ENCODE measurements around the gene KRT37.

Gene KRT37

DNA sequence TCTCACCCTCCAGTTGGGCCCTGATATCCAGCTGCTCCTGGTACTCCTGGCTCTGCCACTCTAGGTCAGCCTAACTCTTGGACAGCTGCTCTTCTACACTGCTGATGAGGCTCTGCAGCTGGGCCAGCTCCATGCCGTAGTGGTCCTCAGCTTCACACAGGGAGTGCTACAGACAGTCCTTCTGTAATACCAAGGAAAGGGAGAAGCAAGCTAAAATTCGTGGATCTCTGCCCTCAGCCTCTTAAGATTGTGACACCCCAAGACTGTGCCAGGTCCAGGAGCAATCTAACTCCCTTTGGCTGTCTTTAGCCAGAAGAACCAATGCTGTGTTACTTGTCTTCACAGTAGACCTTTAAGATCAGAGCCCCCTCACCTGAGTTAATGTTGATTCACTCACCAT, 24.1 kb upstream of the KRT37 start:
- ChIA-PET CTCF (no interaction called here), POLR2A (no interaction called here)
- TF ChIP-seq SUZ12 (IDR thresholded peaks at IDR 0.05) = no peak
- no peak for TF ChIP-seq BHLHE40 (IDR thresholded peaks at IDR 0.05; ENCODE audit: borderline replicate concordance)
- no peak for TF ChIP-seq LEF1 (IDR thresholded peaks at IDR 0.05; ENCODE audit: borderline replicate concordance)
- DNase-seq (ENCODE audit: extremely low spot score) = no peak

- TF ChIP-seq FOXK2 (IDR thresholded peaks at IDR 0.05) (no peak), HDGF (IDR thresholded peaks at IDR 0.05; ENCODE audit: borderline replicate concordance) (no peak), NFRKB (IDR thresholded peaks at IDR 0.05) (no peak), FOXM1 (IDR thresholded peaks at IDR 0.05; ENCODE audit: borderline replicate concordance) (no peak), ZNF384 (IDR thresholded peaks at IDR 0.05) (no peak), ARNT (IDR thresholded peaks at IDR 0.05) (no peak), SP1 (IDR thresholded peaks at IDR 0.05) (no peak), ELF4 (IDR thresholded peaks at IDR 0.05) (no peak), SUZ12 (IDR thresholded peaks at IDR 0.05) (no peak), LEF1 (IDR thresholded peaks at IDR 0.05; ENCODE audit: borderline replicate concordance) (no peak), FOXA1 (IDR thresholded peaks at IDR 0.05) (no peak)
- CTCF ChIA-PET = interaction anchor here (1.0 kb wide), 1 partner anchor 216 kb away, joined by 3 read pairs; no protein-coding TSS in a partner anchor
- POLR2A ChIA-PET = no interaction called here
- DNase-seq (ENCODE audit: extremely low spot score) = no peak
These were observed 22.4 kb upstream of the KRT37 start for GRCh38 chr17:41446806-41447205.

DNA sequence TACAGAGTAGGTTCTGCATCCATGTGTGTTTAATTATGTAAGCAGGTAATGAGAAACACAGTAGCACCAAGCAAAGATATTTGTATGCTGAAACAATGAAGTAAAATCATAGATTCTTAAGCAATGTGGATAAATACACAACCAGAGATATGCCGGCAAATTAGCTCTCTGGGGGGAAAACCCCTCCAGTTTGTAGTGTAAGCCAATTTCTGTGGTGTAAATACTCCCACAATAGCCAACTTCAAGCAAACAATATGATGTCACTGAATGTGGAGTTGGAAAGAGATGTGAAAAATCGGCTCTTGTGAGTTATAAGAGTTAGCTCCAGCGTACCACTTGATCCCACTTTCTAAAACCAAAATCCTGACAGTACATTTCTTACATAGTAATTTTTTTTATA, 20.3 kb upstream of the KRT37 start:
- ChIA-PET CTCF (no interaction called here), POLR2A (no interaction called here)
- no peak for DNase-seq (ENCODE audit: extremely low spot score)
- TF ChIP-seq ARNT (IDR thresholded peaks at IDR 0.05) (no peak), BHLHE40 (IDR thresholded peaks at IDR 0.05; ENCODE audit: borderline replicate concordance) (no peak), SP1 (IDR thresholded peaks at IDR 0.05) (no peak), NFRKB (IDR thresholded peaks at IDR 0.05) (no peak), L3MBTL2 (conservative IDR thresholded peaks at IDR 0.05) (no peak)

GRCh38 chr17:41444186-41444585, 19.8 kb upstream of the KRT37 start:
- CTCF ChIA-PET = no interaction called here
- POLR2A ChIA-PET = no interaction called here
- TF ChIP-seq ZNF384 (IDR thresholded peaks at IDR 0.05) (no peak), L3MBTL2 (conservative IDR thresholded peaks at IDR 0.05) (no peak)
- DNase-seq (ENCODE audit: extremely low spot score) = no peak

DNA sequence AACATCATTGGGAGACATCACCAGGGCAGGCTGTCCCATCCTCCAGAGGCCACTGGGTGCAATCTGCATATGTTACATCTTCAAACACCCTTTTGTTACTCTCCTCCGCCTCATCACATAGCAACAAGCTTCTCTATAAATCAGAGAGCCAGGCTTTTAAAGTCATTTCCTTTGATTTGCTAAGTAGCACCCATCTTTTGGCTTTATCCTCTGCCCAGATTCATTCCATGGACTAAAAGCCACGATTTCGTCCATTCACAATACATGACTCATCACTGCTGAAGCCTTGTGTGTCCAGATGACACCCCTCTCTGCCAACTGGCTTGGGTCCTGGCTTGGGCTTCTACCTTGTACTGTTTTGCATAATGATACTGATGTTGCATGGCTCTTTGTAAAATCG, 18.4 kb upstream of the KRT37 start:
- DNase-seq (ENCODE audit: extremely low spot score) = no peak
- POLR2A ChIA-PET = no interaction called here
- CTCF ChIA-PET = no interaction called here
- TF ChIP-seq ZNF384 (IDR thresholded peaks at IDR 0.05) = no peak
- TF ChIP-seq TARDBP (IDR thresholded peaks at IDR 0.05) = no peak
- TF ChIP-seq BHLHE40 (IDR thresholded peaks at IDR 0.05; ENCODE audit: borderline replicate concordance) = no peak
- no peak for TF ChIP-seq HDGF (IDR thresholded peaks at IDR 0.05; ENCODE audit: borderline replicate concordance)
- TF ChIP-seq FOXA1 (IDR thresholded peaks at IDR 0.05) = no peak
- TF ChIP-seq FOXM1 (IDR thresholded peaks at IDR 0.05; ENCODE audit: borderline replicate concordance) = no peak
- no peak for TF ChIP-seq NFRKB (IDR thresholded peaks at IDR 0.05)
- no peak for TF ChIP-seq SUZ12 (IDR thresholded peaks at IDR 0.05)
- TF ChIP-seq ARNT (IDR thresholded peaks at IDR 0.05) = no peak
- no peak for TF ChIP-seq FOXK2 (IDR thresholded peaks at IDR 0.05)
- no peak for TF ChIP-seq L3MBTL2 (conservative IDR thresholded peaks at IDR 0.05)
- TF ChIP-seq, protein P1, sequence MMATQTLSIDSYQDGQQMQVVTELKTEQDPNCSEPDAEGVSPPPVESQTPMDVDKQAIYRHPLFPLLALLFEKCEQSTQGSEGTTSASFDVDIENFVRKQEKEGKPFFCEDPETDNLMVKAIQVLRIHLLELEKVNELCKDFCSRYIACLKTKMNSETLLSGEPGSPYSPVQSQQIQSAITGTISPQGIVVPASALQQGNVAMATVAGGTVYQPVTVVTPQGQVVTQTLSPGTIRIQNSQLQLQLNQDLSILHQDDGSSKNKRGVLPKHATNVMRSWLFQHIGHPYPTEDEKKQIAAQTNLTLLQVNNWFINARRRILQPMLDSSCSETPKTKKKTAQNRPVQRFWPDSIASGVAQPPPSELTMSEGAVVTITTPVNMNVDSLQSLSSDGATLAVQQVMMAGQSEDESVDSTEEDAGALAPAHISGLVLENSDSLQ (IDR thresholded peaks at IDR 0.05) = no peak

- no peak for DNase-seq (ENCODE audit: extremely low spot score)
- POLR2A ChIA-PET = no interaction called here
- TF ChIP-seq SP1 (IDR thresholded peaks at IDR 0.05) (no peak), FOXK2 (IDR thresholded peaks at IDR 0.05) (no peak), TARDBP (IDR thresholded peaks at IDR 0.05) (no peak), FOXM1 (IDR thresholded peaks at IDR 0.05; ENCODE audit: borderline replicate concordance) (no peak), HDGF (IDR thresholded peaks at IDR 0.05; ENCODE audit: borderline replicate concordance) (no peak), NFRKB (IDR thresholded peaks at IDR 0.05) (no peak), SUZ12 (IDR thresholded peaks at IDR 0.05) (no peak), ARNT (IDR thresholded peaks at IDR 0.05) (no peak), BHLHE40 (IDR thresholded peaks at IDR 0.05; ENCODE audit: borderline replicate concordance) (no peak), CTBP1 (IDR thresholded peaks at IDR 0.05; ENCODE audit: borderline replicate concordance) (no peak), ELF4 (IDR thresholded peaks at IDR 0.05) (no peak), L3MBTL2 (conservative IDR thresholded peaks at IDR 0.05) (no peak), LEF1 (IDR thresholded peaks at IDR 0.05; ENCODE audit: borderline replicate concordance) (no peak), FOXA1 (IDR thresholded peaks at IDR 0.05) (no peak), ZNF384 (IDR thresholded peaks at IDR 0.05) (no peak)
- TF ChIP-seq, protein P1 (IDR thresholded peaks at IDR 0.05) = no peak
- CTCF ChIA-PET = no interaction called here
These were observed 16.2 kb upstream of the KRT37 start, which contains the start of gene KRT38 for GRCh38 chr17:41440531-41441033. Gene KRT38 (minus strand): TSS chr17:41440983. CDS start chr17:41440921, 62 bp downstream.

DNA sequence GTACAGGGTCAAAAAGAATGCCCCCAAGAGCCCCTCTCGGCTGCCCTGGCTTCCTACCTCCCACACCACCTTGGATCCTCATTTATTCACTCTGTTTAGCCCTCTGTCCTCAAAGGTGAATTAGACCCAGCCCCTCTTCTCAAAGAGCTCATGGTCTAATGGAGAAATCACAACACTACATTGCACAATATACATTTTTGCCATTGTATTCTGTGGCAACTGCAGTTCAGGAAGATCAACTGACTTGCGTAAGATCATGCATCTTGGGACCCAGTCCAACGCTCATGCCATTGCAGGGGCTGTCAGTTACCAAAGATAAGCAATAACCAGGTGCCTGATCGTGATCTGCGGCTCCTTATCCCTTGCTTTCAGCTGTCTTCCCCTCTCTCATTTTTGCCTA, 15.0 kb upstream of the KRT37 start:
- TF ChIP-seq LEF1 (IDR thresholded peaks at IDR 0.05; ENCODE audit: borderline replicate concordance) (no peak), L3MBTL2 (conservative IDR thresholded peaks at IDR 0.05) (no peak), FOXM1 (IDR thresholded peaks at IDR 0.05; ENCODE audit: borderline replicate concordance) (no peak), SP1 (IDR thresholded peaks at IDR 0.05) (no peak), HDGF (IDR thresholded peaks at IDR 0.05; ENCODE audit: borderline replicate concordance) (no peak), ELF4 (IDR thresholded peaks at IDR 0.05) (no peak), FOXA1 (IDR thresholded peaks at IDR 0.05) (no peak)
- no peak for DNase-seq (ENCODE audit: extremely low spot score)
- CTCF ChIA-PET = no interaction called here
- POLR2A ChIA-PET = no interaction called here
